Neural cell (in vitro differentiated cells): ENCODE results near the gene RAB9A. TPM values are rescaled to one million over a fixed set of nuclear protein-coding genes. Genes with fewer than 3 reads are reported as not detected.
"Not testable (repeated sequence)": the region's sequence is repeated elsewhere in the genome, so short reads cannot be mapped to it uniquely, and the experiment has no call there.

Source experiments
- H2AFZ ChIP-seq: fragments of 200-600, 300-800 bp; sonication (generic), shearing (Covaris generic); 2 replicates; pipeline ENCODE4 v1.6.0; 2014; ENCODE audit warnings: low read depth, mild to moderate bottlenecking, antibody characterized with exemption, low read length, moderate library complexity
- H3F3A ChIP-seq: fragments of 200-600 bp; shearing (Covaris generic); 2 replicates; pipeline ENCODE4 v1.6.1; 2016; ENCODE audit warnings: mild to moderate bottlenecking, moderate library complexity, mixed read lengths, antibody characterized with exemption, low read length; ENCODE audit not compliant: insufficient read depth, poor library complexity, severe bottlenecking
- H3K27ac ChIP-seq: fragments of 200-600, 300-800 bp; sonication (generic), shearing (Covaris generic); 2 replicates; pipeline ENCODE4 v1.5.1; 2014; ENCODE audit warnings: mild to moderate bottlenecking, low read length, moderate library complexity
- H3K27me3 ChIP-seq: fragments of 300-800, 200-600 bp; sonication (generic), shearing (Covaris generic); 2 replicates; pipeline ENCODE4 v1.6.0; 2014; ENCODE audit warnings: mild to moderate bottlenecking, low read depth, low read length, moderate library complexity; ENCODE audit not compliant: insufficient read depth
- H3K36me3 ChIP-seq: fragments of 300-800, 200-600 bp; sonication (generic), shearing (Covaris generic); 2 replicates; pipeline ENCODE4 v1.5.1; 2014; ENCODE audit warnings: mild to moderate bottlenecking, antibody characterized with exemption, low read length, moderate library complexity; ENCODE audit not compliant: insufficient read depth
- H3K4me2 ChIP-seq: fragments of 300-800, 200-600 bp; sonication (generic), shearing (Covaris generic); 2 replicates; pipeline ENCODE4 v1.6.0; 2014; ENCODE audit warnings: mild to moderate bottlenecking, low read length
- H3K4me3 ChIP-seq: fragments of 300-800, 200-600 bp; sonication (generic), shearing (Covaris generic); 2 replicates; pipeline ENCODE4 v1.5.1; 2014; ENCODE audit warnings: mild to moderate bottlenecking, low read length, moderate library complexity
- H3K79me2 ChIP-seq: fragments of 200-600 bp; shearing (Covaris generic); replicated peaks from 2 replicates; pipeline ENCODE4 v1.6.0; 2014; ENCODE audit warnings: mild to moderate bottlenecking, low read length, moderate library complexity; ENCODE audit not compliant: insufficient read depth
- H3K9ac ChIP-seq: fragments of 300-800, 200-600 bp; sonication (generic), shearing (Covaris generic); 2 replicates; pipeline ENCODE4 v1.6.1; 2016; ENCODE audit warnings: mild to moderate bottlenecking, low read length, mixed read lengths
- H3K9me2 ChIP-seq: fragments of 200-600 bp; shearing (Covaris generic); 2 replicates; pipeline ENCODE4 v1.6.1; 2016; ENCODE audit warnings: mild to moderate bottlenecking, low read length, mixed read lengths; ENCODE audit not compliant: insufficient read depth
- H3K9me3 ChIP-seq: fragments of 200-600, 300-800 bp; sonication (generic), shearing (Covaris generic); 2 replicates; pipeline ENCODE4 v1.6.1; 2016; ENCODE audit warnings: mild to moderate bottlenecking, mixed run types, low read length, moderate library complexity, mixed read lengths
- H4K20me1 ChIP-seq: fragments of 200-600 bp; shearing (Covaris generic); 2 replicates; pipeline ENCODE4 v1.6.1; 2016; ENCODE audit warnings: mild to moderate bottlenecking, mixed run types; ENCODE audit not compliant: insufficient read depth
- CTCF ChIP-seq: fragments of 450-650 bp; IDR thresholded peaks from 2 replicates; pipeline ENCODE4 v1.5.1; 2014; ENCODE audit warnings: antibody characterized with exemption, mild to moderate bottlenecking, moderate library complexity; ENCODE audit not compliant: poor library complexity, severe bottlenecking
- EP300 ChIP-seq: fragments of 450-650 bp; conservative IDR thresholded peaks from 2 replicates; pipeline ENCODE4 v1.6.1; 2014; ENCODE audit warnings: antibody characterized with exemption, mild to moderate bottlenecking, moderate library complexity; ENCODE audit not compliant: poor library complexity, severe bottlenecking
- EZH2 ChIP-seq: fragments of 200-600, 300-800 bp; shearing (Covaris generic), sonication (generic); IDR thresholded peaks from 2 replicates; pipeline ENCODE4 v1.6.1; 2014; ENCODE audit warnings: antibody characterized with exemption, low read length, borderline replicate concordance, mild to moderate bottlenecking; ENCODE audit not compliant: insufficient read depth, poor library complexity, severe bottlenecking
- MXI1 ChIP-seq: fragments of 450-650 bp; conservative IDR thresholded peaks from 2 replicates; pipeline ENCODE4 v1.6.1; 2014; ENCODE audit warnings: antibody characterized with exemption, mild to moderate bottlenecking; ENCODE audit not compliant: poor library complexity, severe bottlenecking
- POLR2AphosphoS5 ChIP-seq: IDR thresholded peaks from 2 replicates; pipeline ENCODE4 v1.6.1; 2012
- RAD21 ChIP-seq: fragments of 450-650 bp; conservative IDR thresholded peaks from 2 replicates; pipeline ENCODE4 v1.6.1; 2014; ENCODE audit warnings: antibody characterized with exemption, mild to moderate bottlenecking, moderate library complexity
- SMC3 ChIP-seq: fragments of 450-650 bp; conservative IDR thresholded peaks from 2 replicates; pipeline ENCODE4 v1.6.1; 2014; ENCODE audit warnings: antibody characterized with exemption, mild to moderate bottlenecking, moderate library complexity; ENCODE audit not compliant: poor library complexity
- TAF1 ChIP-seq: IDR thresholded peaks from 2 replicates; pipeline ENCODE4 v1.6.1; 2012; ENCODE audit warnings: low read depth
- polyA plus RNA-seq: library from polyadenylated mRNA; depleted of rRNA; stranded (reverse); fragments of >200 nt; gene quantifications from 2 replicates; pipeline ENCODE4 v1.2.3, GENCODE V29; 2014
- TF ChIP-seq, protein P1 (sequence below): IDR thresholded peaks from 2 replicates; pipeline ENCODE4 v1.6.1; 2012; ENCODE audit warnings: borderline replicate concordance

The RAB9A gene
- polyA plus RNA-seq, 1 donor from 2014 or later = 26.9 TPM

- Histone ChIP-seq H2AFZ (no peak overlapping the region), H3K27me3 (no peaks in the 10 kb centered on the region), H3K79me2 (peaks cover 4% of the 10 kb centered on the region), H3K9me3 (no peaks in the 10 kb centered on the region), H3K9ac (no peak overlapping the region), H3F3A (no peaks in the 10 kb centered on the region), H3K4me2 (no peak overlapping the region), H3K36me3 (peaks cover 1% of the 10 kb centered on the region), H3K4me3 (no peak overlapping the region), H3K9me2 (no peaks in the 10 kb centered on the region), H3K27ac (no peak overlapping the region), H4K20me1 (no peaks in the 10 kb centered on the region)
- TF ChIP-seq EZH2 = no peak
- no peak for TF ChIP-seq MXI1
- TF ChIP-seq EP300 = no peak
- no peak for TF ChIP-seq SMC3
- no peak for TF ChIP-seq POLR2AphosphoS5
- no peak for TF ChIP-seq RAD21
- TF ChIP-seq, protein P1, sequence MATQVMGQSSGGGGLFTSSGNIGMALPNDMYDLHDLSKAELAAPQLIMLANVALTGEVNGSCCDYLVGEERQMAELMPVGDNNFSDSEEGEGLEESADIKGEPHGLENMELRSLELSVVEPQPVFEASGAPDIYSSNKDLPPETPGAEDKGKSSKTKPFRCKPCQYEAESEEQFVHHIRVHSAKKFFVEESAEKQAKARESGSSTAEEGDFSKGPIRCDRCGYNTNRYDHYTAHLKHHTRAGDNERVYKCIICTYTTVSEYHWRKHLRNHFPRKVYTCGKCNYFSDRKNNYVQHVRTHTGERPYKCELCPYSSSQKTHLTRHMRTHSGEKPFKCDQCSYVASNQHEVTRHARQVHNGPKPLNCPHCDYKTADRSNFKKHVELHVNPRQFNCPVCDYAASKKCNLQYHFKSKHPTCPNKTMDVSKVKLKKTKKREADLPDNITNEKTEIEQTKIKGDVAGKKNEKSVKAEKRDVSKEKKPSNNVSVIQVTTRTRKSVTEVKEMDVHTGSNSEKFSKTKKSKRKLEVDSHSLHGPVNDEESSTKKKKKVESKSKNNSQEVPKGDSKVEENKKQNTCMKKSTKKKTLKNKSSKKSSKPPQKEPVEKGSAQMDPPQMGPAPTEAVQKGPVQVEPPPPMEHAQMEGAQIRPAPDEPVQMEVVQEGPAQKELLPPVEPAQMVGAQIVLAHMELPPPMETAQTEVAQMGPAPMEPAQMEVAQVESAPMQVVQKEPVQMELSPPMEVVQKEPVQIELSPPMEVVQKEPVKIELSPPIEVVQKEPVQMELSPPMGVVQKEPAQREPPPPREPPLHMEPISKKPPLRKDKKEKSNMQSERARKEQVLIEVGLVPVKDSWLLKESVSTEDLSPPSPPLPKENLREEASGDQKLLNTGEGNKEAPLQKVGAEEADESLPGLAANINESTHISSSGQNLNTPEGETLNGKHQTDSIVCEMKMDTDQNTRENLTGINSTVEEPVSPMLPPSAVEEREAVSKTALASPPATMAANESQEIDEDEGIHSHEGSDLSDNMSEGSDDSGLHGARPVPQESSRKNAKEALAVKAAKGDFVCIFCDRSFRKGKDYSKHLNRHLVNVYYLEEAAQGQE = no peak
- no peak for TF ChIP-seq CTCF
- no peak for TF ChIP-seq TAF1
These were observed 32.4 kb downstream of the RAB9A start for GRCh38 chrX:13721371-13721770.

DNA sequence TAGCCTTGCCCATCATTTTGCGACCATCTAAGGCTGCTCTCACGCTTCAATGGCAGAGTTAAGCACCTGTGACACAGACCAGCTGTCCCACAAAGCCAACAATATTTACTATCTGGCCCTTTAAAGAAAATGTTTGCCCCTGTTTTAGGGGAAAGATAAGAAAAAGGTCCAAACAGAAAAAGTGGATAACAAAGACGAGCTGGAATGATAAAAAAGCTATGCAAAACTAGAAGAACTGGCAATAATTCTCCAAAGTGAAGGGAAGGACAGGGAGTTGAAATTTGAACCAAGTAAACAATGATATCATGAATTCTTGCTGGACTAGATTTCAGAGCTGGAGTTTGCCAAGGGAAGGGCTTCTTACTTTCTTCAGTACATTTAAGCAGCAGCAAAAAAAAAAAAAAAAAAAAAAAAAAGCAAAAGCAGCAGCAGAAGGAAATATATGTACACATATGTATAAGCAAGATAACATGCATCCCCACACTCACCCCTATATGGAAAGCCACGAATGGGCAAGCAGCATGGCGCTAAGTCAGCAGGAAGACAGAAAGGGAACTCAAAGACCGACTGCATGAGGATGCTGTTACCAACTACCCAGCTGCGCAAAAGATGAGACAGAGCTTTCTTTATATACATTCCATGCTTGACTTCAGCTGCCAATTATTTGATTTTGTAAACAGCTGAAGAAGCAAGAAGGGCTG is 33.0 kb downstream of the RAB9A start:
- Histone ChIP-seq H3F3A (no peaks in the 10 kb centered on the region), H3K4me3 (no peak overlapping the region), H3K9me3 (no peaks in the 10 kb centered on the region), H3K9me2 (no peaks in the 10 kb centered on the region), H4K20me1 (no peaks in the 10 kb centered on the region), H3K27me3 (no peaks in the 10 kb centered on the region), H3K79me2 (peaks cover 4% of the 10 kb centered on the region), H3K9ac (no peak overlapping the region), H3K27ac (no peak overlapping the region), H3K4me2 (no peak overlapping the region), H3K36me3 (no peaks in the 10 kb centered on the region), H2AFZ (no peak overlapping the region)
- TF ChIP-seq EP300 (no peak), MXI1 (no peak), EZH2 (no peak), CTCF (no peak)

DNA sequence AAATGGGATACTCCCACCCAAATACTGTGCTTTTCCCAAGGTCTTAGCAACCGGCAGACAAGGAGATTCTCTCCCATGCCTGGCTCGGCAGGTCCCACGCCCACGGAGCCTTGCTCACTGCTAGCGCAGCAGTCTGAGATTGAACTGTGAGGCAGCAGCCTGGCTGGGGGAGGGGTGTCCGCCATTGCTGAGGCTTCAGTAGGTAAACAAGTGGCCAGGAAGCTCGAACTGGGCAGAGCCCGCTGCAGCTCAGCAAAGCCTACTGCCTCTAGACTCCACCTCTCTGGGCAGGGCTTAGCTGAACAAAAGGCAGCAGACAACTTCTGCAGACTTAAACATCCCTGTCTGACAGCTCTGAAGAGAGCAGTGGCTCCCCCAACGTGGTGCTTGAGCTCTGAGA is 36.0 kb downstream of the RAB9A start:
- H3K4me2 ChIP-seq, H2AFZ ChIP-seq, H3K79me2 ChIP-seq, H3K36me3 ChIP-seq, H3K9me2 ChIP-seq, H3K27ac ChIP-seq, H3K9ac ChIP-seq, H3K27me3 ChIP-seq, H3K9me3 ChIP-seq, H4K20me1 ChIP-seq, H3F3A ChIP-seq, H3K4me3 ChIP-seq: not testable (repeated sequence)

DNA sequence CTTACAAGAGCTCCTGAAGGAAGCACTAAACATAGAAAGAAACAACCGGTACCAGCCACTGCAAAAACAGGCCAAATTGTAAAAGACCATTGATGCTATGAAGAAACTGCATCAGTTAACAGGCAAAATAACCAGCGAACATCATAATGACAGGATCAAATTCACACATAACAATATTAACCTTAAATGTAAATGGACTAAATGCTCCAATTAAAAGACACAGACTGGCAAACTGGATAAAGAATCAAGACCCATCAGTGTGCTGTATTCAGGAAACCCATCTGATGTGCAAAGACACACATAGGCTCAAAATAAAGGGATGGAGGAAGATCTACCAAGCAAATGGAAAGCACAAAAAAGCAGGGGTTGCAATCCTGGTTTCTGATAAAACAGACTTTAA is 37.7 kb downstream of the RAB9A start:
- H3K9ac ChIP-seq, H3K79me2 ChIP-seq, H2AFZ ChIP-seq, H3K4me2 ChIP-seq, H4K20me1 ChIP-seq, H3K9me3 ChIP-seq, H3F3A ChIP-seq, H3K36me3 ChIP-seq, H3K27ac ChIP-seq, H3K27me3 ChIP-seq, H3K9me2 ChIP-seq, H3K4me3 ChIP-seq: not testable (repeated sequence)
